H1 (cell line): ENCODE data around the gene GRAP. TPM values are rescaled to one million over a fixed set of nuclear protein-coding genes. Genes with fewer than 3 reads are reported as not detected.
"Not testable (repeated sequence)": the region's sequence is repeated elsewhere in the genome, so short reads cannot be mapped to it uniquely, and the experiment has no call there.

ENCODE experiments used
- CTCF ChIA-PET: fragments of 300-600 bp; sonication (Branson Sonifier 250); formaldehyde crosslinking; loops from one replicate; lab custom pipeline; 2021; ENCODE audit not compliant: partially characterized antibody; lab: Charles Lee
- POLR2A ChIA-PET: fragments of 300-600 bp; sonication (Branson Sonifier 250); formaldehyde crosslinking; loops from one replicate; lab custom pipeline; 2021; ENCODE audit warnings: inconsistent platforms; ENCODE audit not compliant: partially characterized antibody; lab: Charles Lee
- DNase-seq, 2 experiments: peaks; one replicate each; pipeline versions ENCODE4 v3.0.0 to v3.0.0-alpha.2; 2010 to 2022; ENCODE audit warnings: low spot score in 2 of 2, low read depth in 1 of 2, mixed read lengths in 1 of 2
- FAIRE-seq: peaks from 2 replicates; lab custom pipeline; 2011; peaks lifted over from hg19 to GRCh38; lab: Jason Lieb, UNC
- H2AFZ ChIP-seq: 2 replicates; pipeline ENCODE4 v1.8.1; 2012; ENCODE audit warnings: low read length, inconsistent platforms
- H2AK5ac ChIP-seq: 2 replicates; pipeline ENCODE4 v1.6.1; 2013; ENCODE audit warnings: low read depth, low read length
- H2BK120ac ChIP-seq: replicated peaks from 2 replicates; pipeline ENCODE3; 2013; ENCODE audit warnings: low read depth, low read length, inconsistent platforms
- H2BK12ac ChIP-seq: 2 replicates; pipeline ENCODE4 v1.6.1; 2013; ENCODE audit warnings: low read depth, low read length
- H2BK15ac ChIP-seq: 2 replicates; pipeline ENCODE4 v1.6.1; 2013; ENCODE audit warnings: low read length
- H2BK20ac ChIP-seq: 2 replicates; pipeline ENCODE4 v1.6.1; 2013; ENCODE audit warnings: low read length
- H2BK5ac ChIP-seq: 2 replicates; pipeline ENCODE4 v1.6.1; 2013; ENCODE audit warnings: low read depth, low read length
- H3K14ac ChIP-seq: 2 replicates; pipeline ENCODE4 v1.6.1; 2013; ENCODE audit warnings: inconsistent platforms; ENCODE audit not compliant: insufficient read length
- H3K18ac ChIP-seq: 2 replicates; pipeline ENCODE4 v1.6.1; 2013; ENCODE audit warnings: low read length; ENCODE audit errors: extremely low read depth
- H3K23ac ChIP-seq: 2 replicates; pipeline ENCODE4 v1.6.1; 2013; ENCODE audit warnings: inconsistent platforms; ENCODE audit not compliant: insufficient read length
- H3K23me2 ChIP-seq: 2 replicates; pipeline ENCODE4 v1.6.1; 2013; ENCODE audit warnings: low read depth, low read length
- H3K27ac ChIP-seq: 2 replicates; pipeline ENCODE4 v1.6.1; 2011; ENCODE audit warnings: low read depth, low read length, inconsistent platforms
- H3K27me3 ChIP-seq, 4 experiments: replicated peaks in 1 of 4; 1 replicate in 1 of 4; 2 replicates in 3 of 4; pipeline versions ENCODE4 v1.6.1 to v1.8.1; 2011 to 2013; ENCODE audit warnings: low read length in 3 of 4, mild to moderate bottlenecking in 3 of 4, inconsistent platforms in 2 of 4, mixed read lengths in 2 of 4, moderate library complexity in 1 of 4; ENCODE audit not compliant: control insufficient read depth in 3 of 4, insufficient read depth in 3 of 4; ENCODE audit errors: extremely low read depth in 1 of 4
- H3K36me3 ChIP-seq, 4 experiments: 2 replicates each; pipeline versions ENCODE4 v1.6.1 to v1.8.1; 2011 to 2013; ENCODE audit warnings: mild to moderate bottlenecking in 4 of 4, low read length in 3 of 4, moderate library complexity in 2 of 4, control low read depth in 1 of 4, inconsistent platforms in 1 of 4; ENCODE audit not compliant: insufficient read depth in 4 of 4, control insufficient read depth in 2 of 4
- H3K4ac ChIP-seq: replicated peaks from 2 replicates; pipeline ENCODE3; 2013; ENCODE audit warnings: low read length, low read depth, mixed read lengths, inconsistent platforms; ENCODE audit not compliant: insufficient read length
- H3K4me1 ChIP-seq, 4 experiments: replicated peaks in 1 of 4; 1 replicate in 1 of 4; 2 replicates in 3 of 4; pipeline versions ENCODE4 v1.6.1 to v1.8.1; 2011 to 2013; ENCODE audit warnings: low read length in 3 of 4, inconsistent platforms in 2 of 4, mixed read lengths in 1 of 4; ENCODE audit not compliant: insufficient read depth in 4 of 4, control insufficient read depth in 3 of 4
- H3K4me2 ChIP-seq, 2 experiments: 2 replicates each; pipeline versions ENCODE4 v1.6.1 to v1.8.1; 2011 to 2013; ENCODE audit warnings: low read depth in 2 of 2, low read length in 2 of 2, control low read depth in 1 of 2, inconsistent platforms in 1 of 2, mild to moderate bottlenecking in 1 of 2; ENCODE audit not compliant: insufficient read depth in 1 of 2
- H3K4me3 ChIP-seq, 4 experiments: fragments of 200-600, 300-600 bp in 1 of 4; sonication (generic), shearing (Covaris generic), sonication (Bioruptor Twin) in 1 of 4; 2 replicates each; pipeline versions ENCODE4 v1.5.1 to v1.8.1; 2011 to 2016; ENCODE audit warnings: low read length in 4 of 4, low read depth in 3 of 4, control low read depth in 2 of 4, inconsistent platforms in 2 of 4, mild to moderate bottlenecking in 2 of 4, mixed read lengths in 1 of 4, moderate library complexity in 1 of 4; ENCODE audit not compliant: insufficient read depth in 2 of 4; ENCODE audit errors: extremely low read depth in 1 of 4
- H3K56ac ChIP-seq: replicated peaks from 2 replicates; pipeline ENCODE3; 2013; ENCODE audit warnings: low read depth, mild to moderate bottlenecking, mixed read lengths, low read length, inconsistent platforms; ENCODE audit not compliant: insufficient read length
- H3K79me1 ChIP-seq: 2 replicates; pipeline ENCODE4 v1.6.1; 2013; ENCODE audit warnings: low read depth, low read length, control low read depth
- H3K79me2 ChIP-seq, 2 experiments: 2 replicates each; pipeline versions ENCODE4 v1.6.1 to v1.8.1; 2012 to 2013; ENCODE audit warnings: low read length in 2 of 2, mild to moderate bottlenecking in 2 of 2, inconsistent platforms in 1 of 2; ENCODE audit not compliant: insufficient read depth in 2 of 2, control insufficient read depth in 1 of 2
- H3K9ac ChIP-seq, 4 experiments: replicated peaks in 1 of 4; 1 replicate in 1 of 4; 2 replicates in 3 of 4; pipeline versions ENCODE4 v1.6.1 to v1.8.1; 2011 to 2013; ENCODE audit warnings: low read depth in 3 of 4, low read length in 3 of 4, control low read depth in 2 of 4, mild to moderate bottlenecking in 2 of 4, moderate library complexity in 2 of 4, inconsistent platforms in 1 of 4; ENCODE audit errors: extremely low read depth in 1 of 4
- H3K9me3 ChIP-seq, 2 experiments: 2 replicates each; pipeline versions ENCODE4 v1.6.1 to v1.8.1; 2012 to 2013; ENCODE audit warnings: mild to moderate bottlenecking in 2 of 2, moderate library complexity in 2 of 2, control low read depth in 1 of 2, inconsistent platforms in 1 of 2, low read depth in 1 of 2, low read length in 1 of 2, mixed read lengths in 1 of 2; ENCODE audit not compliant: insufficient read depth in 2 of 2
- H4K20me1 ChIP-seq, 2 experiments: replicated peaks in 1 of 2; 2 replicates each; pipeline versions ENCODE3 to v1.8.1; 2011 to 2013; ENCODE audit warnings: inconsistent platforms in 2 of 2, low read length in 2 of 2, mild to moderate bottlenecking in 1 of 2; ENCODE audit not compliant: insufficient read depth in 2 of 2, control insufficient read depth in 1 of 2
- H4K5ac ChIP-seq: 2 replicates; pipeline ENCODE4 v1.6.1; 2013; ENCODE audit warnings: low read length, low read depth, mixed read lengths, inconsistent platforms; ENCODE audit not compliant: insufficient read length
- H4K8ac ChIP-seq: 2 replicates; pipeline ENCODE4 v1.8.0; 2013; ENCODE audit warnings: mild to moderate bottlenecking, moderate library complexity, low read length, inconsistent platforms; ENCODE audit not compliant: insufficient read depth; ENCODE audit errors: extremely low read depth
- H4K91ac ChIP-seq: replicated peaks from 2 replicates; pipeline ENCODE3; 2013; ENCODE audit warnings: low read length, mixed read lengths, inconsistent platforms; ENCODE audit not compliant: insufficient read length
- WGBS, 2 experiments: shearing (Covaris generic) in 1 of 2; methylation state at CpG; one replicate each; pipeline versions ENCODE4 v1.1.6 to v1.1.7; 2013 to 2015; ENCODE audit warnings: low lambda C conversion rate in 2 of 2, mixed read lengths in 2 of 2, inconsistent platforms in 1 of 2, low coverage in 1 of 2, missing lambda C conversion rate in 1 of 2; ENCODE audit not compliant: insufficient replicate concordance in 2 of 2, insufficient coverage in 1 of 2, insufficient read length in 1 of 2; ENCODE audit errors: extremely low coverage in 1 of 2, missing lambda C conversion rate in 1 of 2; 5-methylcytosine and 5-hydroxymethylcytosine counted together
- polyA plus RNA-seq, 7 experiments: library from polyadenylated mRNA; depleted of rRNA in 3 of 7; stranded (reverse) in 5 of 7; unstranded in 2 of 7; fragments of >200 nt in 5 of 7; fragments of 200-250 nt in 2 of 7; gene quantifications; 1 replicate in 5 of 7; 2 replicates in 1 of 7; 4 replicates in 1 of 7; pipeline versions ENCODE4 v1.2.1 to v1.2.3, GENCODE V29; 2011 to 2013; ENCODE audit warnings: missing spikeins in 2 of 7, mixed read lengths in 2 of 7
- total RNA-seq: library from RNA; stranded (reverse); fragmentation: NEBNext Ultra II Directional; extraction: Animal tissue kit (Norgen Biotek cat#: 25700); gene quantifications from 2 replicates; pipeline ENCODE4 v1.2.1, GENCODE V29; 2021

Gene GRAP
- total and polyA plus RNA-seq, 2 of the 8 experiments (the other 6 are each of a cell fraction or from before 2014, with no cell fraction given): 0.18 to 0.24 TPM

GRCh38 chr17:19038007-19038406, 8.8 kb downstream of the GRAP start:
- H2BK5ac ChIP-seq, H3K23ac ChIP-seq, H2BK20ac ChIP-seq, H2BK15ac ChIP-seq, H4K5ac ChIP-seq, H3K79me2 ChIP-seq, H3K9ac ChIP-seq, H4K91ac ChIP-seq, H3K23me2 ChIP-seq, H3K79me1 ChIP-seq, POLR2A ChIA-PET, DNase-seq, H3K4me1 ChIP-seq, H3K4ac ChIP-seq, H2BK120ac ChIP-seq, H3K18ac ChIP-seq, H3K14ac ChIP-seq, H3K4me2 ChIP-seq, H3K27me3 ChIP-seq, H2AFZ ChIP-seq, H3K27ac ChIP-seq, CTCF ChIA-PET, H4K8ac ChIP-seq, H3K4me3 ChIP-seq, H2BK12ac ChIP-seq, H3K36me3 ChIP-seq, H2AK5ac ChIP-seq, H3K56ac ChIP-seq, H4K20me1 ChIP-seq, H3K9me3 ChIP-seq, FAIRE-seq: not testable (repeated sequence)
- no CpG with 5 or more reads among the region's 17 CpGs for WGBS, 2 experiments

DNA sequence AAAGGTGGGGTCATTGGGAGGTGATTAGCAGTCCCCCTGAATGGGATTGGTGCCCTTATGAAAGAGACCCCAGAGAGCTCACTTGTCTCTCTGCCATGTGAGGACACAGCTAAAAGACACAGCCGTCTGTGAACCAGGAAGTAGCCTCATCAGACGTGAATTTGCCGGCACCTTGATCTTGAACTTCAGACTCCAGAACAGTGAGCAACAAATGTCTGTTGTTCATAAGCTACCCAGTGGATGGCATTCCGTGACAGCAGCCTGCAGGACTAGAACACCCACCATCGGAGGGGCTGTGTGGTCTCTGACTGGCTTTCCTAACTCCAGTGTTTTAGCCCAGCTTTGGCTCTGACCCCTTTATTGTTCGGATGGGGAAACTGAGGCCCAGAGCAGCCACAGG, 9.2 kb downstream of the GRAP start:
- H4K20me1 ChIP-seq, H3K4ac ChIP-seq, H3K27ac ChIP-seq, H3K27me3 ChIP-seq, H3K18ac ChIP-seq, POLR2A ChIA-PET, H2BK15ac ChIP-seq, H3K36me3 ChIP-seq, H3K4me3 ChIP-seq, CTCF ChIA-PET, H3K9ac ChIP-seq, H4K8ac ChIP-seq, H3K79me1 ChIP-seq, H4K5ac ChIP-seq, H3K79me2 ChIP-seq, H2BK12ac ChIP-seq, H2AK5ac ChIP-seq, H3K14ac ChIP-seq, H2BK5ac ChIP-seq, H3K4me1 ChIP-seq, DNase-seq, H3K56ac ChIP-seq, H3K23ac ChIP-seq, H2BK120ac ChIP-seq, H4K91ac ChIP-seq, FAIRE-seq, H2AFZ ChIP-seq, H3K9me3 ChIP-seq, H2BK20ac ChIP-seq, H3K4me2 ChIP-seq, H3K23me2 ChIP-seq: not testable (repeated sequence)
- WGBS, 2 experiments: no CpG with 5 or more reads among the region's 6 CpGs
